Measurements from ENCODE around the gene F2RL2. TPM values are rescaled to one million over a fixed set of nuclear protein-coding genes. Genes with fewer than 3 reads are reported as not detected.

F2RL2 gene
- total RNA-seq, 1 experiment from 2014 or later = not detected

- no TSS peak for BruUV-seq (replicated peaks)
- no peak overlapping the region for H3K27ac Mint-ChIP-seq (ENCODE audit: unreplicated experiment)
- no peaks in the 10 kb centered on the region for H3K36me3 Mint-ChIP-seq (ENCODE audit: insufficient read depth, unreplicated experiment)
- peaks cover 9% of the 10 kb centered on the region for H3K4me1 Mint-ChIP-seq (ENCODE audit: low read depth, unreplicated experiment)
- no peaks in the 10 kb centered on the region for H3K27me3 Mint-ChIP-seq (ENCODE audit: unreplicated experiment)
- TF ChIP-seq, protein P1, sequence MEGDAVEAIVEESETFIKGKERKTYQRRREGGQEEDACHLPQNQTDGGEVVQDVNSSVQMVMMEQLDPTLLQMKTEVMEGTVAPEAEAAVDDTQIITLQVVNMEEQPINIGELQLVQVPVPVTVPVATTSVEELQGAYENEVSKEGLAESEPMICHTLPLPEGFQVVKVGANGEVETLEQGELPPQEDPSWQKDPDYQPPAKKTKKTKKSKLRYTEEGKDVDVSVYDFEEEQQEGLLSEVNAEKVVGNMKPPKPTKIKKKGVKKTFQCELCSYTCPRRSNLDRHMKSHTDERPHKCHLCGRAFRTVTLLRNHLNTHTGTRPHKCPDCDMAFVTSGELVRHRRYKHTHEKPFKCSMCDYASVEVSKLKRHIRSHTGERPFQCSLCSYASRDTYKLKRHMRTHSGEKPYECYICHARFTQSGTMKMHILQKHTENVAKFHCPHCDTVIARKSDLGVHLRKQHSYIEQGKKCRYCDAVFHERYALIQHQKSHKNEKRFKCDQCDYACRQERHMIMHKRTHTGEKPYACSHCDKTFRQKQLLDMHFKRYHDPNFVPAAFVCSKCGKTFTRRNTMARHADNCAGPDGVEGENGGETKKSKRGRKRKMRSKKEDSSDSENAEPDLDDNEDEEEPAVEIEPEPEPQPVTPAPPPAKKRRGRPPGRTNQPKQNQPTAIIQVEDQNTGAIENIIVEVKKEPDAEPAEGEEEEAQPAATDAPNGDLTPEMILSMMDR (IDR thresholded peaks at IDR 0.05; ENCODE audit: unreplicated experiment) = no peak
- no peak for DNase-seq
- no peak overlapping the region for H3K4me3 Mint-ChIP-seq (ENCODE audit: low read depth, unreplicated experiment)
- CTCF ChIA-PET = interaction anchor here (0.7 to 0.8 kb wide), 2 partner anchors 176 to 432 kb away, joined by 3 read pairs; partner anchors contain the start of gene AGGF1
- intact Hi-C loops (cut with micrococcal nuclease; ENCODE audit: unreplicated experiment) = no loop called here
- H3K9me3 Mint-ChIP-seq (ENCODE audit: low read depth, unreplicated experiment) = no peaks in the 10 kb centered on the region
Observed at GRCh38 chr5:76598531-76598930, 24.7 kb downstream of the F2RL2 start.

GRCh38 chr5:76595755-76596481, 27.3 kb downstream of the F2RL2 start:
- TF ChIP-seq, protein P1 (IDR thresholded peaks at IDR 0.05; ENCODE audit: unreplicated experiment) = no peak
- no peak overlapping the region for H3K4me3 Mint-ChIP-seq (ENCODE audit: low read depth, unreplicated experiment)
- intact Hi-C loops (cut with micrococcal nuclease; ENCODE audit: unreplicated experiment) = no loop called here
- DNase-seq = no peak
- BruUV-seq (replicated peaks) = no TSS peak
- H3K27me3 Mint-ChIP-seq (ENCODE audit: unreplicated experiment) = peaks cover 19% of the 10 kb centered on the region
- H3K9me3 Mint-ChIP-seq (ENCODE audit: low read depth, unreplicated experiment) = no peaks in the 10 kb centered on the region
- CTCF ChIA-PET = no interaction called here
- no peak overlapping the region for H3K27ac Mint-ChIP-seq (ENCODE audit: unreplicated experiment)
- H3K36me3 Mint-ChIP-seq (ENCODE audit: insufficient read depth, unreplicated experiment) = no peaks in the 10 kb centered on the region
- H3K4me1 Mint-ChIP-seq (ENCODE audit: low read depth, unreplicated experiment) = no peaks in the 10 kb centered on the region

GRCh38 chr5:76594107-76594506, 29.1 kb downstream of the F2RL2 start:
- H3K4me3 Mint-ChIP-seq (ENCODE audit: low read depth, unreplicated experiment) = no peak overlapping the region
- CTCF ChIA-PET = interaction anchor here (0.8 kb wide), 1 partner anchor 10 kb away, joined by 3 read pairs; no protein-coding TSS in a partner anchor
- intact Hi-C loops (cut with micrococcal nuclease; ENCODE audit: unreplicated experiment) = no loop called here
- DNase-seq = no peak
- no peaks in the 10 kb centered on the region for H3K9me3 Mint-ChIP-seq (ENCODE audit: low read depth, unreplicated experiment)
- H3K27ac Mint-ChIP-seq (ENCODE audit: unreplicated experiment) = no peak overlapping the region
- H3K27me3 Mint-ChIP-seq (ENCODE audit: unreplicated experiment) = peaks cover 20% of the 10 kb centered on the region
- TF ChIP-seq, protein P1 (IDR thresholded peaks at IDR 0.05; ENCODE audit: unreplicated experiment) = no peak
- H3K36me3 Mint-ChIP-seq (ENCODE audit: insufficient read depth, unreplicated experiment) = no peaks in the 10 kb centered on the region
- H3K4me1 Mint-ChIP-seq (ENCODE audit: low read depth, unreplicated experiment) = no peaks in the 10 kb centered on the region
- BruUV-seq (replicated peaks) = no TSS peak

GRCh38 chr5:76592692-76593091, 30.5 kb downstream of the F2RL2 start:
- CTCF ChIA-PET = no interaction called here
- peaks cover 20% of the 10 kb centered on the region for H3K27me3 Mint-ChIP-seq (ENCODE audit: unreplicated experiment)
- H3K36me3 Mint-ChIP-seq (ENCODE audit: insufficient read depth, unreplicated experiment) = no peaks in the 10 kb centered on the region
- no TSS peak for BruUV-seq (replicated peaks)
- H3K4me1 Mint-ChIP-seq (ENCODE audit: low read depth, unreplicated experiment) = no peaks in the 10 kb centered on the region
- intact Hi-C loops (cut with micrococcal nuclease; ENCODE audit: unreplicated experiment) = no loop called here
- DNase-seq = no peak
- H3K27ac Mint-ChIP-seq (ENCODE audit: unreplicated experiment) = no peak overlapping the region
- TF ChIP-seq, protein P1 (IDR thresholded peaks at IDR 0.05; ENCODE audit: unreplicated experiment) = no peak
- no peaks in the 10 kb centered on the region for H3K9me3 Mint-ChIP-seq (ENCODE audit: low read depth, unreplicated experiment)
- H3K4me3 Mint-ChIP-seq (ENCODE audit: low read depth, unreplicated experiment) = no peak overlapping the region

Measured in Calu3 (cell line).